OCI-LY7 (cell line): Measurements from ENCODE around the gene SMAP2.

Experiments
- EZH2phosphoT487 ChIP-seq: fragments of 200-600 bp; sonication (generic); IDR thresholded peaks from 2 replicates; pipeline ENCODE4 v1.6.1; 2018; ENCODE audit warnings: low read depth, borderline replicate concordance, mild to moderate bottlenecking, mixed run types, antibody characterized with exemption, low read length, moderate library complexity, mixed read lengths
- TF ChIP-seq, protein P1 (sequence below): fragments of 200-600 bp; sonication (generic); conservative IDR thresholded peaks from 2 replicates; pipeline ENCODE4 v1.5.1; 2014; ENCODE audit warnings: mild to moderate bottlenecking, antibody characterized with exemption, low read length, moderate library complexity, mixed read lengths

- TF ChIP-seq, protein P1, sequence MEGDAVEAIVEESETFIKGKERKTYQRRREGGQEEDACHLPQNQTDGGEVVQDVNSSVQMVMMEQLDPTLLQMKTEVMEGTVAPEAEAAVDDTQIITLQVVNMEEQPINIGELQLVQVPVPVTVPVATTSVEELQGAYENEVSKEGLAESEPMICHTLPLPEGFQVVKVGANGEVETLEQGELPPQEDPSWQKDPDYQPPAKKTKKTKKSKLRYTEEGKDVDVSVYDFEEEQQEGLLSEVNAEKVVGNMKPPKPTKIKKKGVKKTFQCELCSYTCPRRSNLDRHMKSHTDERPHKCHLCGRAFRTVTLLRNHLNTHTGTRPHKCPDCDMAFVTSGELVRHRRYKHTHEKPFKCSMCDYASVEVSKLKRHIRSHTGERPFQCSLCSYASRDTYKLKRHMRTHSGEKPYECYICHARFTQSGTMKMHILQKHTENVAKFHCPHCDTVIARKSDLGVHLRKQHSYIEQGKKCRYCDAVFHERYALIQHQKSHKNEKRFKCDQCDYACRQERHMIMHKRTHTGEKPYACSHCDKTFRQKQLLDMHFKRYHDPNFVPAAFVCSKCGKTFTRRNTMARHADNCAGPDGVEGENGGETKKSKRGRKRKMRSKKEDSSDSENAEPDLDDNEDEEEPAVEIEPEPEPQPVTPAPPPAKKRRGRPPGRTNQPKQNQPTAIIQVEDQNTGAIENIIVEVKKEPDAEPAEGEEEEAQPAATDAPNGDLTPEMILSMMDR = no peak
- no peak for TF ChIP-seq EZH2phosphoT487
Observed at GRCh38 chr1:40386796-40387195, 13.3 kb downstream of the SMAP2 start.
